ENCODE results near the gene TTLL11. TPM values are rescaled to one million over a fixed set of nuclear protein-coding genes. Genes with fewer than 3 reads are reported as not detected.
A peak's percentile ranks its signal among the peaks of the same experiment; 100 is the strongest.

Gene TTLL11
- total and polyA plus RNA-seq, 2 experiments from 2014 or later, result 5.5 to 7.6 TPM

DNA sequence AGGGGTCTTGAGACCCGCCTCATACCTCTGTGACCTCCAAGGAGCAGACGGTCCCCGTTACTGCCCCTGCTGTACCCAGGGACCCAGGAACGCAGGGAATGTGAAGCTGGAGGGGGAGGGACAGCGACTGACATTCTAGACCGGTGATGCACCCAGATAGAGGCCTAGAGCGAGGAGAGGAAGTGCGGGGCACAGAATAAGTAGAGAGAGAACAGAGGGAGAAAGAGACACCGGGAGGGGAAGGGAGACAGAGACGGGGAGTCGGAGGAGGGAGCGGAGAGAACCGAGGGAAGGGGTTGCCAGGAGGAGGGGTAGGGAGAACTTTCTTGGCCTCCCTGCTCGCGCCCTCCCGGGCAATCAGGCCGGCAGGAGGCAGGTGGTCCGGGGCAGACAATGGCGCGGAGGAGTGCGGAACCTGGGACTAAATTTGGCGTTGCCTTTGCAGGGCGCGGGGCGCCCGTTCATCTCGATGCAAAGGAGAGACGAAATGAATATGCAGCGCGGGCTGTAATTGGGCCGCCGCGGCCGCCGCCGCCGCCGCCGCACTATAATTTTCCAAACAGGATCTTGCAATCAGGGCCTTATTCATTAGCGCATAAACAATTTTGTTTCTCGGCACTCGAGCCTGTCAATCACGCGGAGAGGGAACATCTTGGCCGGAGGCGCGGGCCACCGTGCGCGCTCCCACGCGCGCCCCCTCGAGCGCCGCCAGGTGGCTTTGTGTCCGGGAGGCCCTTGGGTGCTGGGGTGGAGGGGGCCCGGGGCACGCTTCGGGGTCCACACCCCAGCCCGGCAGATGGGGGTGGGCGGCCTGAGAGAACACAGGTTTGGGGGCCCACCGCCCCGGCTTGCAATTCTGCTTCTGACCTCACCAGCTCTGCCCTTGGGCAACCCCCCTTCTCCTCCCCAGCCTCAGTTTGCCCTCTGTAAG lies 33.5 kb upstream of the TTLL11 start:
- 9% methylated on average over 52 of the region's 64 CpGs for WGBS (ENCODE audit: low lambda C conversion rate, missing lambda C conversion rate)
- Histone ChIP-seq H3K4me2 (peak overlapping the region; percentile 96), H3K9me2 (replicated peaks; ENCODE audit: insufficient read depth) (no peaks in the 10 kb centered on the region), H3K27me3 (peaks cover 37% of the 10 kb centered on the region), H3K36me3 (replicated peaks; ENCODE audit: insufficient read depth, low read depth) (no peaks in the 10 kb centered on the region), H3K4me3 (peak overlapping the region; percentile 41), H3K9me3 (ENCODE audit: low read depth) (no peaks in the 10 kb centered on the region), H3K79me2 (no peaks in the 10 kb centered on the region), H3K27ac (no peak overlapping the region), H3K4me1 (ENCODE audit: insufficient read depth) (peaks cover 12% of the 10 kb centered on the region), H2AFZ (peak overlapping the region; percentile 57), H4K20me1 (ENCODE audit: insufficient read depth, poor library complexity, severe bottlenecking) (no peaks in the 10 kb centered on the region)
- peak; percentile 41 for DNase-seq (ENCODE audit: low spot score)
- TF ChIP-seq, protein P1, sequence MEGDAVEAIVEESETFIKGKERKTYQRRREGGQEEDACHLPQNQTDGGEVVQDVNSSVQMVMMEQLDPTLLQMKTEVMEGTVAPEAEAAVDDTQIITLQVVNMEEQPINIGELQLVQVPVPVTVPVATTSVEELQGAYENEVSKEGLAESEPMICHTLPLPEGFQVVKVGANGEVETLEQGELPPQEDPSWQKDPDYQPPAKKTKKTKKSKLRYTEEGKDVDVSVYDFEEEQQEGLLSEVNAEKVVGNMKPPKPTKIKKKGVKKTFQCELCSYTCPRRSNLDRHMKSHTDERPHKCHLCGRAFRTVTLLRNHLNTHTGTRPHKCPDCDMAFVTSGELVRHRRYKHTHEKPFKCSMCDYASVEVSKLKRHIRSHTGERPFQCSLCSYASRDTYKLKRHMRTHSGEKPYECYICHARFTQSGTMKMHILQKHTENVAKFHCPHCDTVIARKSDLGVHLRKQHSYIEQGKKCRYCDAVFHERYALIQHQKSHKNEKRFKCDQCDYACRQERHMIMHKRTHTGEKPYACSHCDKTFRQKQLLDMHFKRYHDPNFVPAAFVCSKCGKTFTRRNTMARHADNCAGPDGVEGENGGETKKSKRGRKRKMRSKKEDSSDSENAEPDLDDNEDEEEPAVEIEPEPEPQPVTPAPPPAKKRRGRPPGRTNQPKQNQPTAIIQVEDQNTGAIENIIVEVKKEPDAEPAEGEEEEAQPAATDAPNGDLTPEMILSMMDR (IDR thresholded peaks at IDR 0.05; ENCODE audit: poor library complexity), result peak; percentile 10
- no peak for TF ChIP-seq EZH2phosphoT487 (IDR thresholded peaks at IDR 0.05; ENCODE audit: low read depth, severe bottlenecking, unreplicated experiment)

DNA sequence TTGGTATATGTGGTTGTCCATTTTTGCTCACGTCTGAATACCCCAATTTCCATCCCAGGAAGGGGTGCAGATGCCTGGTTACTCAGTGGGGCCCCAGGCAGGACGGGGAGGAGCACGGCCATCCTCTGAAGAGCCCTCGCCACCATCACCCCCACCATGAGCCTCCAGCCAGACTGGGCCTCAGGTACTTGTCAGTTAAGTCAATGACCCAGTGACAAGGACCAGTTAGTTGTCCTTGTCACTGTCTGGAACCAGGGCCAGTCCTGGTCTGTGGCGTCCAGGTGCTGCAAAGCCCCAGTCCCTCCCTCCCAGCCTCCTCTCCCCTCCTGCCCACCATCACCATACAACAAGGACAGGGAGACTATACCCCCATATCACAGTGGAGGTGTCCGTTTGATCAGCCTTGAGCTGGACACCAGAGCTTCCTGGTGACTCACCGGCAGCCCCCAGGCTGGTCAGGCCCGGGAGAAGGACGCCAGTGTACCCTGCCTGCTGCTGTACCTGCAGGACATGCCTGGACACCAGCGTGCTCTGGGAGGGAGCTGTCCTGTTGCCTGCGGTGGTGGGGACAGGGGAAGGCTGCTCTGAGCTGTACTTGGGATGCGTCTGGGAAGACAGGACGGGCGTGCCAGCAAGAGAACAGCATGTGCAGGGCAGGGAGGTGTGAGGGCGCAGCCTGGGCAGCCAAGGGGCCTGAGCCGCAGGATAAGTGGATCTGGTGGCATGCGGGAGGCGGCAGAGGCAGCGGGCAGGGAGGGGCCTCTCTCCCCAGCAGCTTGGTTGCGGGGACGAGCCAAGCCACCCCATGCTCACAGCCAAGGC lies 32.6 kb upstream of the TTLL11 start:
- Histone ChIP-seq H3K79me2 (no peaks in the 10 kb centered on the region), H2AFZ (peak overlapping the region; percentile 57), H3K9me2 (replicated peaks; ENCODE audit: insufficient read depth) (no peaks in the 10 kb centered on the region), H3K27ac (no peak overlapping the region), H4K20me1 (ENCODE audit: insufficient read depth, poor library complexity, severe bottlenecking) (no peaks in the 10 kb centered on the region), H3K9me3 (ENCODE audit: low read depth) (no peaks in the 10 kb centered on the region), H3K36me3 (replicated peaks; ENCODE audit: insufficient read depth, low read depth) (no peaks in the 10 kb centered on the region), H3K4me2 (peak overlapping the region; percentile 96), H3K4me3 (no peak overlapping the region), H3K4me1 (ENCODE audit: insufficient read depth) (peaks cover 12% of the 10 kb centered on the region), H3K27me3 (peaks cover 31% of the 10 kb centered on the region)
- 20% methylated on average over 20 of the region's 21 CpGs for WGBS (ENCODE audit: low lambda C conversion rate, missing lambda C conversion rate)
- DNase-seq (ENCODE audit: low spot score), result no peak
- TF ChIP-seq EZH2phosphoT487 (IDR thresholded peaks at IDR 0.05; ENCODE audit: low read depth, severe bottlenecking, unreplicated experiment) (no peak), EZH2 (IDR thresholded peaks at IDR 0.05; ENCODE audit: borderline replicate concordance) (no peak)
- TF ChIP-seq, protein P1 (IDR thresholded peaks at IDR 0.05; ENCODE audit: poor library complexity), result no peak

- Histone ChIP-seq H3K27me3 (peaks cover 30% of the 10 kb centered on the region), H2AFZ (no peak overlapping the region), H3K79me2 (no peaks in the 10 kb centered on the region), H3K36me3 (replicated peaks; ENCODE audit: insufficient read depth, low read depth) (no peaks in the 10 kb centered on the region), H3K4me3 (no peak overlapping the region), H3K9me2 (replicated peaks; ENCODE audit: insufficient read depth) (no peaks in the 10 kb centered on the region), H4K20me1 (ENCODE audit: insufficient read depth, poor library complexity, severe bottlenecking) (no peaks in the 10 kb centered on the region), H3K4me2 (no peak overlapping the region), H3K9me3 (ENCODE audit: low read depth) (no peaks in the 10 kb centered on the region), H3K27ac (no peak overlapping the region), H3K4me1 (ENCODE audit: insufficient read depth) (peaks cover 12% of the 10 kb centered on the region)
- DNase-seq (ENCODE audit: low spot score), result peak; percentile 89
- WGBS (ENCODE audit: low lambda C conversion rate, missing lambda C conversion rate), result 2% methylated on average over 8 of the region's 8 CpGs
- no peak for TF ChIP-seq EZH2phosphoT487 (IDR thresholded peaks at IDR 0.05; ENCODE audit: low read depth, severe bottlenecking, unreplicated experiment)
- TF ChIP-seq, protein P1 (IDR thresholded peaks at IDR 0.05; ENCODE audit: poor library complexity), result peak; percentile 97
Observed at GRCh38 chr9:122125158-122125508, 32.0 kb upstream of the TTLL11 start.

Measured in hepatocyte (in vitro differentiated cells).